ENCODE results near the gene HSD17B8.

The HSD17B8 gene

GRCh38 chr6:33209856-33210255 lies 5.4 kb downstream of the HSD17B8 start:
- H3K4me1 ChIP-seq (ENCODE audit: control insufficient read depth, insufficient read depth, low read depth, low read length), result peaks cover 36% of the 10 kb centered on the region

GRCh38 chr6:33211136-33211535 lies 6.7 kb downstream of the HSD17B8 start:
- Histone ChIP-seq H3K14ac (ENCODE audit: low read length in 2 of 2) (no peak overlapping the region), H3K4ac (ENCODE audit: low read depth in 1 of 2, low read length in 2 of 2) (no peak overlapping the region), H3K18ac (ENCODE audit: low read depth in 1 of 2, low read length in 2 of 2) (no peak overlapping the region), H3K4me1 (ENCODE audit: control insufficient read depth, insufficient read depth, low read depth, low read length) (peaks cover 26% of the 10 kb centered on the region), H4K8ac (ENCODE audit: low read length) (no peak overlapping the region), H2AK5ac (ENCODE audit: low read length, severe bottlenecking) (no peak overlapping the region), H3K27ac (ENCODE audit: low read length, poor library complexity, severe bottlenecking) (no peak overlapping the region), H2BK12ac (ENCODE audit: low read length in 2 of 2) (no peak overlapping the region), H3K23ac (ENCODE audit: low read length in 2 of 2) (no peak overlapping the region), H2AFZ (ENCODE audit: low read depth, low read length) (no peak overlapping the region), H3K9me3 (ENCODE audit: control insufficient read depth, low read length) (no peaks in the 10 kb centered on the region), H3K79me1 (replicated peaks; ENCODE audit: low read length, poor library complexity, severe bottlenecking) (peaks cover 7% of the 10 kb centered on the region), H2BK15ac (ENCODE audit: low read depth, poor library complexity, severe bottlenecking) (peak overlapping the region; percentile 20), H3K4me3 (ENCODE audit: insufficient read depth in 1 of 2, low read depth in 1 of 2, low read length in 2 of 2) (no peak overlapping the region), H2BK5ac (ENCODE audit: low read depth, low read length, poor library complexity, severe bottlenecking) (no peak overlapping the region), H3K27me3 (ENCODE audit: control insufficient read depth in 1 of 2, insufficient read depth in 1 of 2, low read length in 2 of 2) (peaks cover 0 to 14% of the 10 kb centered on the region in 2 experiments), H3K9ac (ENCODE audit: low read length) (no peak overlapping the region), H3K36me3 (ENCODE audit: control insufficient read depth in 1 of 2, insufficient read depth in 2 of 2, low read depth in 1 of 2, low read length in 2 of 2) (peaks cover 27 to 29% of the 10 kb centered on the region in 2 experiments), H3K4me2 (ENCODE audit: low read length, poor library complexity, severe bottlenecking) (no peak overlapping the region), H4K91ac (ENCODE audit: low read length) (no peak overlapping the region), H2BK120ac (ENCODE audit: low read depth, low read length) (no peak overlapping the region)
- no peak for DNase-seq
- WGBS, result 87% methylated on average over 11 of the region's 17 CpGs

More at GRCh38 chr6:33209856-33210255, 5.4 kb downstream of the HSD17B8 start:
- Histone ChIP-seq H2BK120ac (ENCODE audit: low read depth, low read length) (no peak overlapping the region), H2BK5ac (ENCODE audit: low read depth, low read length, poor library complexity, severe bottlenecking) (no peak overlapping the region), H3K79me1 (replicated peaks; ENCODE audit: low read length, poor library complexity, severe bottlenecking) (peaks cover 11% of the 10 kb centered on the region), H3K18ac (ENCODE audit: low read depth in 1 of 2, low read length in 2 of 2) (no peak overlapping the region), H3K14ac (ENCODE audit: low read length in 2 of 2) (no peak overlapping the region), H2BK15ac (ENCODE audit: low read depth, poor library complexity, severe bottlenecking) (no peak overlapping the region), H2AK5ac (ENCODE audit: low read length, severe bottlenecking) (no peak overlapping the region), H2AFZ (ENCODE audit: low read depth, low read length) (no peak overlapping the region), H4K91ac (ENCODE audit: low read length) (no peak overlapping the region), H3K27me3 (ENCODE audit: control insufficient read depth in 1 of 2, insufficient read depth in 1 of 2, low read length in 2 of 2) (peaks cover 0 to 7% of the 10 kb centered on the region in 2 experiments), H3K36me3 (ENCODE audit: control insufficient read depth in 1 of 2, insufficient read depth in 2 of 2, low read depth in 1 of 2, low read length in 2 of 2) (peaks cover 24 to 29% of the 10 kb centered on the region in 2 experiments), H3K4me3 (ENCODE audit: insufficient read depth in 1 of 2, low read depth in 1 of 2, low read length in 2 of 2) (no peak overlapping the region), H3K9ac (ENCODE audit: low read length) (no peak overlapping the region), H3K23ac (ENCODE audit: low read length in 2 of 2) (no peak overlapping the region), H3K9me3 (ENCODE audit: control insufficient read depth, low read length) (no peaks in the 10 kb centered on the region), H2BK12ac (ENCODE audit: low read length in 2 of 2) (no peak overlapping the region), H3K27ac (ENCODE audit: low read length, poor library complexity, severe bottlenecking) (no peak overlapping the region), H4K8ac (ENCODE audit: low read length) (no peak overlapping the region), H3K4me2 (ENCODE audit: low read length, poor library complexity, severe bottlenecking) (no peak overlapping the region), H3K4ac (ENCODE audit: low read depth in 1 of 2, low read length in 2 of 2) (no peak overlapping the region)
- 94% methylated on average over 10 of the region's 10 CpGs for WGBS
- DNase-seq, result no peak

- H2AK5ac ChIP-seq (ENCODE audit: low read length, severe bottlenecking), result no peak overlapping the region
- WGBS, result 86% methylated on average over 11 of the region's 18 CpGs
- no peak overlapping the region for H2BK15ac ChIP-seq (ENCODE audit: low read depth, poor library complexity, severe bottlenecking)
- no peak overlapping the region for H3K14ac ChIP-seq (ENCODE audit: low read length in 2 of 2)
- no peak overlapping the region for H3K27ac ChIP-seq (ENCODE audit: low read length, poor library complexity, severe bottlenecking)
- no peak overlapping the region for H2BK12ac ChIP-seq (ENCODE audit: low read length in 2 of 2)
- H3K79me1 ChIP-seq (replicated peaks; ENCODE audit: low read length, poor library complexity, severe bottlenecking), result peaks cover 7% of the 10 kb centered on the region
- H3K4ac ChIP-seq (ENCODE audit: low read depth in 1 of 2, low read length in 2 of 2), result no peak overlapping the region
- H3K27me3 ChIP-seq (ENCODE audit: control insufficient read depth in 1 of 2, insufficient read depth in 1 of 2, low read length in 2 of 2), result peaks cover 3 to 14% of the 10 kb centered on the region in 2 experiments
- peaks cover 19% of the 10 kb centered on the region for H3K4me1 ChIP-seq (ENCODE audit: control insufficient read depth, insufficient read depth, low read depth, low read length)
- no peak overlapping the region for H3K23ac ChIP-seq (ENCODE audit: low read length in 2 of 2)
- H4K91ac ChIP-seq (ENCODE audit: low read length), result no peak overlapping the region
- H3K4me3 ChIP-seq (ENCODE audit: insufficient read depth in 1 of 2, low read depth in 1 of 2, low read length in 2 of 2), result no peak overlapping the region
- H2AFZ ChIP-seq (ENCODE audit: low read depth, low read length), result no peak overlapping the region
- no peak overlapping the region for H2BK5ac ChIP-seq (ENCODE audit: low read depth, low read length, poor library complexity, severe bottlenecking)
- H3K4me2 ChIP-seq (ENCODE audit: low read length, poor library complexity, severe bottlenecking), result no peak overlapping the region
- no peak overlapping the region for H3K9ac ChIP-seq (ENCODE audit: low read length)
- no peak for DNase-seq
- H2BK120ac ChIP-seq (ENCODE audit: low read depth, low read length), result no peak overlapping the region
- no peaks in the 10 kb centered on the region for H3K9me3 ChIP-seq (ENCODE audit: control insufficient read depth, low read length)
- H4K8ac ChIP-seq (ENCODE audit: low read length), result no peak overlapping the region
- H3K18ac ChIP-seq (ENCODE audit: low read depth in 1 of 2, low read length in 2 of 2), result no peak overlapping the region
- peaks cover 27 to 29% of the 10 kb centered on the region in 2 experiments for H3K36me3 ChIP-seq (ENCODE audit: control insufficient read depth in 1 of 2, insufficient read depth in 2 of 2, low read depth in 1 of 2, low read length in 2 of 2)
Observed at GRCh38 chr6:33211666-33212422, 7.4 kb downstream of the HSD17B8 start.

GRCh38 chr6:33212857-33213165 lies 8.4 kb downstream of the HSD17B8 start:
- H3K4me3 ChIP-seq (ENCODE audit: insufficient read depth in 1 of 2, low read depth in 1 of 2, low read length in 2 of 2), result peak overlapping the region; percentile 53 to 95
- no peak overlapping the region for H3K23ac ChIP-seq (ENCODE audit: low read length in 2 of 2)
- H2BK120ac ChIP-seq (ENCODE audit: low read depth, low read length), result no peak overlapping the region
- H3K36me3 ChIP-seq (ENCODE audit: control insufficient read depth in 1 of 2, insufficient read depth in 2 of 2, low read depth in 1 of 2, low read length in 2 of 2), result peaks cover 27 to 29% of the 10 kb centered on the region in 2 experiments
- H3K9me3 ChIP-seq (ENCODE audit: control insufficient read depth, low read length), result no peaks in the 10 kb centered on the region
- H3K18ac ChIP-seq (ENCODE audit: low read depth in 1 of 2, low read length in 2 of 2), result peak overlapping the region; percentile 79 to 80
- H3K4me1 ChIP-seq (ENCODE audit: control insufficient read depth, insufficient read depth, low read depth, low read length), result peaks cover 11% of the 10 kb centered on the region
- no peak overlapping the region for H2BK12ac ChIP-seq (ENCODE audit: low read length in 2 of 2)
- H2AFZ ChIP-seq (ENCODE audit: low read depth, low read length), result no peak overlapping the region
- peaks cover 7% of the 10 kb centered on the region for H3K79me1 ChIP-seq (replicated peaks; ENCODE audit: low read length, poor library complexity, severe bottlenecking)
- no peak overlapping the region for H3K27ac ChIP-seq (ENCODE audit: low read length, poor library complexity, severe bottlenecking)
- H4K8ac ChIP-seq (ENCODE audit: low read length), result peak overlapping the region; percentile 92
- no peak overlapping the region for H2AK5ac ChIP-seq (ENCODE audit: low read length, severe bottlenecking)
- H2BK15ac ChIP-seq (ENCODE audit: low read depth, poor library complexity, severe bottlenecking), result no peak overlapping the region
- no peak for DNase-seq
- H3K9ac ChIP-seq (ENCODE audit: low read length), result peak overlapping the region; percentile 89
- peak overlapping the region; percentile 85 for H3K4me2 ChIP-seq (ENCODE audit: low read length, poor library complexity, severe bottlenecking)
- H2BK5ac ChIP-seq (ENCODE audit: low read depth, low read length, poor library complexity, severe bottlenecking), result no peak overlapping the region
- H3K27me3 ChIP-seq (ENCODE audit: control insufficient read depth in 1 of 2, insufficient read depth in 1 of 2, low read length in 2 of 2), result peaks cover 3 to 20% of the 10 kb centered on the region in 2 experiments
- H4K91ac ChIP-seq (ENCODE audit: low read length), result peak overlapping the region; percentile 88
- H3K14ac ChIP-seq (ENCODE audit: low read length in 2 of 2), result peak overlapping the region in 1 of 2 experiments; percentile 53
- 2% methylated on average over 4 of the region's 6 CpGs for WGBS
- peak overlapping the region; percentile 64 to 94 for H3K4ac ChIP-seq (ENCODE audit: low read depth in 1 of 2, low read length in 2 of 2)

Data from mesenchymal stem cell (in vitro differentiated cells and primary cell).